Vagina (tissue), 2 donors: ENCODE results near the gene SNAP29. TPM values are rescaled to one million over a fixed set of nuclear protein-coding genes. Genes with fewer than 3 reads are reported as not detected.
"Not testable (repeated sequence)": the region's sequence is repeated elsewhere in the genome, so short reads cannot be mapped to it uniquely, and the experiment has no call there.

Source experiments
- DNase-seq, 2 donors: peaks; one replicate each; pipeline ENCODE4 v3.0.0-alpha.2; 2017; ENCODE audit errors: extremely low spot score in 2 of 2
- H3K27ac ChIP-seq: fragments of 200-600 bp; sonication (generic); one replicate; pipeline ENCODE4 v1.5.1; 2019
- H3K27me3 ChIP-seq: fragments of 200-600 bp; sonication (generic); one replicate; pipeline ENCODE4 v1.5.1; 2019
- H3K36me3 ChIP-seq, 2 donors: fragments of 200-600 bp; sonication (generic); one replicate each; pipeline ENCODE4 v1.5.1; 2017 to 2019
- H3K4me1 ChIP-seq: fragments of 200-600 bp; sonication (generic); one replicate; pipeline ENCODE4 v1.5.1; 2019
- H3K4me3 ChIP-seq, 2 donors: fragments of 200-600 bp; sonication (generic); 1 replicate in 1 of 2; 2 replicates in 1 of 2; pipeline ENCODE4 v1.5.1; 2016 to 2019
- H3K9me3 ChIP-seq: fragments of 200-600 bp; sonication (generic); one replicate; pipeline ENCODE4 v1.5.1; 2019
- CTCF ChIP-seq, 3 experiments: fragments of 450-650 bp in 2 of 3; fragments of 200-600 bp in 1 of 3; sonication (generic) in 1 of 3; IDR thresholded peaks; one replicate each; pipeline ENCODE4 v1.5.1; 2017 to 2019; ENCODE audit warnings: antibody characterized with exemption in 3 of 3, mild to moderate bottlenecking in 2 of 3, moderate library complexity in 2 of 3
- POLR2A ChIP-seq, 2 donors: fragments of 450-650 bp; IDR thresholded peaks; one replicate each; pipeline ENCODE4 v1.6.1; 2017; ENCODE audit warnings: antibody characterized with exemption in 2 of 2, mild to moderate bottlenecking in 2 of 2, moderate library complexity in 2 of 2
- POLR2AphosphoS5 ChIP-seq, 2 donors: sonication (generic); formaldehyde crosslinking; IDR thresholded peaks; one replicate each; pipeline ENCODE4 v1.9.0; 2017; ENCODE audit warnings: antibody characterized with exemption in 2 of 2, mild to moderate bottlenecking in 2 of 2, low read depth in 1 of 2; ENCODE audit not compliant: insufficient read depth in 1 of 2
- intact Hi-C: fragments of 100-400 bp; cut with DNase I; formaldehyde crosslinking; loops from one replicate; pipeline ENCODE4 v1.15.1; 2023
- total RNA-seq: library from RNA; depleted of rRNA; stranded (reverse); fragments of >200 nt; gene quantifications from one replicate; pipeline ENCODE4 v1.2.3, GENCODE V29; 2016

SNAP29 gene
- total RNA-seq, 1 donor from 2014 or later, result 18.9 TPM

DNA sequence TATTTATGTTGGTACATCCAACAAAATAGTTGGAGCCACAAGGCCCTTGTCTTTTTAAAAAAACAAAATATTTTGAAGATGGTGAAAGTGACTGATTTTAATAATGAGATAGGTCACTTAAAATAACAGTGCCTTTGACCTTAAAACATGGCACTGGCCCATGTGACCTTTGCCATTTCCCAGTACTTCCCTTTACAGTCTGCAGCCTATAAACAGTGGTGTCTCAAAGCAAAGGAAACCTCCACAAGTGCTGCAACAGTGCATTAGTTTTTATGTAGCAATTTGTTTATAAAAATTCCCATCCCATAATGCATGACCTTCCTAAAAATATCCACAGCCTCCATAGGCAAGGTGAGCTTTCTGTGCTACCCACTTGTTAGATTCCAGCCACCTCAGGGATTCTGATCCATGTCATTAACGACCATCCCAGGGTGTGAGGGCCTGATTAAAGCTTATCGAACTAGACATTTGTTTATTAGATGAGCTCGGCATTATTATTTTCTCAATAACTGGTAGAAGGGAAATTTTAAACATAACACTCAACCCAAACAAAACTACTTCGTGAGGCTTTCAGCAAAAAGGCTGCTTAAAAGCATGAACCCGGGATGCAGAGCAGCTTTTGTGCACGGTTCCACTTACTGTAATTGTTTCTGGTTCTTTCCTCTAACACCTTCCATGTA lies 30.4 kb downstream of the SNAP29 start:
- H3K4me3 ChIP-seq, result no peak overlapping the region
- no peaks in the 10 kb centered on the region for H3K9me3 ChIP-seq
- no peaks in the 10 kb centered on the region for H3K27me3 ChIP-seq
- intact Hi-C loops, result no loop called here
- no peaks in the 10 kb centered on the region for H3K4me1 ChIP-seq
- H3K36me3 ChIP-seq, result peaks cover 0 to 33% of the 10 kb centered on the region in 2 donors
- no peak overlapping the region for H3K27ac ChIP-seq
- TF ChIP-seq POLR2AphosphoS5 (IDR thresholded peaks at IDR 0.05; ENCODE audit: insufficient read depth in 1 of 2, low read depth in 1 of 2) (no peak), CTCF (IDR thresholded peaks at IDR 0.05) (no peak), POLR2A (IDR thresholded peaks at IDR 0.05) (no peak)
- no peak for DNase-seq

GRCh38 chr22:20889904-20890540 lies 31.2 kb downstream of the SNAP29 start:
- Histone ChIP-seq H3K4me1 (no peaks in the 10 kb centered on the region), H3K27me3 (no peaks in the 10 kb centered on the region), H3K27ac (no peak overlapping the region), H3K9me3 (no peaks in the 10 kb centered on the region), H3K36me3 (peaks cover 0 to 33% of the 10 kb centered on the region in 2 donors), H3K4me3 (no peak overlapping the region)
- intact Hi-C loops, result no loop called here
- DNase-seq, result no peak
- TF ChIP-seq POLR2AphosphoS5 (IDR thresholded peaks at IDR 0.05; ENCODE audit: insufficient read depth in 1 of 2, low read depth in 1 of 2), result no peak
- TF ChIP-seq POLR2A (IDR thresholded peaks at IDR 0.05), result no peak
- TF ChIP-seq CTCF (IDR thresholded peaks at IDR 0.05), result no peak

DNA sequence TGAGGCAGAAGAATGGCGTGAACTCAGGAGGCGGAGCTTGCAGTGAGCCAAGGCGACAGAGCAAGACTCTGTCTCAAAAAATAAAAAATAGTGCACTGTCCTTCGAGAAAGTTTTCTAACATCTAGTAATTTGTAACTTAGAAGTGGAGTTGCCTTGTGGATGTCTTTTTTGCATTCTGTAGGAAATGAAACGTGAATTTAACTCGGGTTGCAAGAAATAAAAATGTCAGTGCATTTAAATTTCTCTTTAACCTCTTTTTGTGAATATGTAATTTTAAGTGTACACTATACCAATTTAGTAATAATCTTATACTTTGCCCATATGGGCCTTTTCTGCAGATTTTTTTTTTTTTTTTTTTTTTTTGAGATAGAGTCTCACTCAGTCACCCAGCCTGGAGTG lies 32.2 kb downstream of the SNAP29 start:
- Histone ChIP-seq H3K27me3 (no peaks in the 10 kb centered on the region), H3K9me3 (no peaks in the 10 kb centered on the region), H3K4me3 (no peak overlapping the region), H3K27ac (no peak overlapping the region), H3K36me3 (peaks cover 0 to 33% of the 10 kb centered on the region in 2 donors), H3K4me1 (no peaks in the 10 kb centered on the region)
- DNase-seq, result no peak
- TF ChIP-seq POLR2AphosphoS5 (IDR thresholded peaks at IDR 0.05; ENCODE audit: insufficient read depth in 1 of 2, low read depth in 1 of 2), result no peak
- TF ChIP-seq CTCF (IDR thresholded peaks at IDR 0.05), result no peak
- no peak for TF ChIP-seq POLR2A (IDR thresholded peaks at IDR 0.05)
- intact Hi-C loops, result no loop called here

- H3K4me1 ChIP-seq, H3K27ac ChIP-seq, DNase-seq, H3K36me3 ChIP-seq, H3K4me3 ChIP-seq, H3K27me3 ChIP-seq, H3K9me3 ChIP-seq, intact Hi-C loops: not testable (repeated sequence)
Measured at GRCh38 chr22:20897737-20898136, 38.9 kb downstream of the SNAP29 start.

DNA sequence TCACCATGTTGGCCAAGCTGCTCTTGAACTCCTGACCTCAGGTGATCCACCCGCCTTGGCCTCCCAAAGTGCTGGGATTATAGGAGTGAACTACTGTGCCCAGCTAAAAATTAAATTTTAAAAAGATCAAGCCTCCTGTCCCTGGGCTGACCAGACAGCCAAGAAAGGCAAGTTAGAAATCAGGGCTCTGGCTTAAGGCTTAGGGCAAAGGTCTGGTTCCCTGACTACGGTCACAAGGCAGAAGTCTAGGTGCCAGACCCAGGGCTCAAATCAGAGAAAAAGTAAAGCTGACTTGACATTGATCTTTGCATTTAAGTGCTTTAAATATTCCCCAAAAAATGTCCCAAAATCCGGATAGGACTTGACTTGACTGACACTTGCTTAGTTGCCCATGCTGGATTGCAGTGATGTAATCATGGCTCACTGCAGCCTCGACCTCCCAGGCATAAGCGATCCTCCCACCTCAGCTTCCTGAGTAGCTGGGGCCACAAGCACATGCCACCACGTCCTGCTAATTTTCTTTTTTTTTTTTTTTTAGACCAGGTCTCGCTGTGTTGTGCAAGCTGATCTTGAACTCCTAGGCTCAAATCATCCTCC lies 41.1 kb downstream of the SNAP29 start:
- Histone ChIP-seq H3K4me3 (no peak overlapping the region), H3K4me1 (no peaks in the 10 kb centered on the region), H3K36me3 (no peaks in the 10 kb centered on the region), H3K27ac (no peak overlapping the region), H3K9me3 (no peaks in the 10 kb centered on the region), H3K27me3 (no peaks in the 10 kb centered on the region)
- intact Hi-C loops, result no loop called here
- TF ChIP-seq POLR2AphosphoS5 (IDR thresholded peaks at IDR 0.05; ENCODE audit: insufficient read depth in 1 of 2, low read depth in 1 of 2) (no peak), POLR2A (IDR thresholded peaks at IDR 0.05) (no peak), CTCF (IDR thresholded peaks at IDR 0.05) (no peak)
- no peak for DNase-seq

DNA sequence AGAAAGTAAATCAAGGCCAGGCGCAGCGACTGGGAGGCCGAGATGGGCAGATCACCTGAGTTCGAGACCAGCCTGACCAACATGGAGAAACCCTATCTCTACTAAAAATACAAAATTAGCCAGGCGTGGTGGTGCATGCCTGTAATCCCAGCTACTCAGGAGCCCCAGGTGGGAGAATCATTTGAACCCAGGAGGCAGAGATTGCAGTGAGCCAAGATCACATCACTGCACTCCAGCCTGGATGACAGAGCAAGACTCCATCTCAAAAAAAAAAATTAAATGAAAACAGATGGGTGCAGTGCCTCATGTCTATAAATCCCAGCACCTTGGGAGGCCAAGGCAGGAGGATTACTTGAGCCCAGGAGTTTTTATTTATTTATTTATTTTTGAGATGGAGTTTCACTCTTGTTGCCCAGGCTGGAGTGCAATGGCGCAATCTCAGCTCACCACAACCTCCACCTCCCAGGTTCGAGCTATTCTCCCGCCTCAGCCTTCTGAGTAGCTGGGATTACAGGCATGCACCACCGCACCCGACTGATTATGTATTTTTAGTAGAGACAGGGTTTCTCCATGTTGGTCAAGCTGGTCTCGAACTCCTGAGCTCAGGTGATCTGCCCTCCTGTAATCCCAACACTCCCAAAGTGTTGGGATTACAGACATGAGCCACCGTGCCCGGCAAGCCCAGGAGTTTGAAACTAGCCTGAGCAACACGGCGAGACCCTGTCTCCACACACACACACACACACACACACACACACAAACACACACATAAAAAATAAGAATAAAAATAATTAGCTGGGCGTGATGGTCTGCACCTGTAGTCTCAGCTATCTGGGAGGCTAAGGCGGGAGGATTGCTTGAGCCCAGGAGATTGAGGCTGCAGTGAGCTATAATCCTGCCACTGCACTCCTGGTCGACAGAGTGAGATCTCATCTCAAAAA lies 42.6 kb downstream of the SNAP29 start:
- H3K27me3 ChIP-seq, intact Hi-C loops, H3K4me3 ChIP-seq, H3K27ac ChIP-seq, H3K4me1 ChIP-seq, H3K36me3 ChIP-seq, DNase-seq, H3K9me3 ChIP-seq: not testable (repeated sequence)
